ENCODE data around the gene MC1R.
"Not testable (repeated sequence)": the region's sequence is repeated elsewhere in the genome, so short reads cannot be mapped to it uniquely, and the experiment has no call there.

Gene MC1R

DNA sequence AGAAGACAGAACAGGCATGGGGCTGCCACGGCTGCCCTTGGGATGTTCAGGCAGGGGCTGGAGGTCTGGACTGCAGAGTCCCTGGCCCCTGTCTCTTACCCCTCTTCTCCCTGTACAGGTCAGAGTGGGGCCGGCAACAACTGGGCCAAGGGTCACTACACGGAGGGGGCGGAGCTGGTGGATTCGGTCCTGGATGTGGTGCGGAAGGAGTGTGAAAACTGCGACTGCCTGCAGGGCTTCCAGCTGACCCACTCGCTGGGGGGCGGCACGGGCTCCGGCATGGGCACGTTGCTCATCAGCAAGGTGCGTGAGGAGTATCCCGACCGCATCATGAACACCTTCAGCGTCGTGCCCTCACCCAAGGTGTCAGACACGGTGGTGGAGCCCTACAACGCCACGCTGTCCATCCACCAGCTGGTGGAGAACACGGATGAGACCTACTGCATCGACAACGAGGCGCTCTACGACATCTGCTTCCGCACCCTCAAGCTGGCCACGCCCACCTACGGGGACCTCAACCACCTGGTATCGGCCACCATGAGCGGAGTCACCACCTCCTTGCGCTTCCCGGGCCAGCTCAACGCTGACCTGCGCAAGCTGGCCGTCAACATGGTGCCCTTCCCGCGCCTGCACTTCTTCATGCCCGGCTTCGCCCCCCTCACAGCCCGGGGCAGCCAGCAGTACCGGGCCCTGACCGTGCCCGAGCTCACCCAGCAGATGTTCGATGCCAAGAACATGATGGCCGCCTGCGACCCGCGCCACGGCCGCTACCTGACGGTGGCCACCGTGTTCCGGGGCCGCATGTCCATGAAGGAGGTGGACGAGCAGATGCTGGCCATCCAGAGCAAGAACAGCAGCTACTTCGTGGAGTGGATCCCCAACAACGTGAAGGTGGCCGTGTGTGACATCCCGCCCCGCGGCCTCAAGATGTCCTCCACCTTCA lies 16.2 kb downstream of the MC1R start:
- no peak for DNase-seq (ENCODE audit: low read depth in 2 of 2)

DNA sequence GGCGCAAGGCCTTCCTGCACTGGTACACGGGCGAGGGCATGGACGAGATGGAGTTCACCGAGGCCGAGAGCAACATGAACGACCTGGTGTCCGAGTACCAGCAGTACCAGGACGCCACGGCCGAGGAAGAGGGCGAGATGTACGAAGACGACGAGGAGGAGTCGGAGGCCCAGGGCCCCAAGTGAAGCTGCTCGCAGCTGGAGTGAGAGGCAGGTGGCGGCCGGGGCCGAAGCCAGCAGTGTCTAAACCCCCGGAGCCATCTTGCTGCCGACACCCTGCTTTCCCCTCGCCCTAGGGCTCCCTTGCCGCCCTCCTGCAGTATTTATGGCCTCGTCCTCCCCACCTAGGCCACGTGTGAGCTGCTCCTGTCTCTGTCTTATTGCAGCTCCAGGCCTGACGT lies 17.0 kb downstream of the MC1R start:
- DNase-seq (ENCODE audit: low read depth in 2 of 2) = not testable (repeated sequence)

DNA sequence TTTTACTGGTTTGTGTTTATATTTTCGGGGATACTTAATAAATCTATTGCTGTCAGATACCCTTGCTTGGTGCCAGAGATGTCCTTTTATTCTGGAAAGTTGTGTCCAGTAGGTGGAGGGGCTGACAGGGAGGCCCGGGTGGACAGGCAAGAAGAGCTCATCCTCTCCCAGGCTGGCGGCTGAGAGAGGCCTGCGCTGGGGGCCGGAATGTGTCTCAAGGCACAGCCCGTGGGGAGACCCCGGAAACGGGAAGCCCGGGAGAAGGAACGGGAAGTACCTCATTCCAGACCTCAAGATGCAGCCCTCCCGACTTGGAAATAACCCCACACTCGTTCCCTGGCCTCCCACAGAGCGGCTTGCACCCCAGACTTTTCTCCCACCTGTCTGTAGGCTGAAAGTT lies 17.4 kb downstream of the MC1R start:
- no peak for DNase-seq (ENCODE audit: low read depth in 2 of 2)

DNA sequence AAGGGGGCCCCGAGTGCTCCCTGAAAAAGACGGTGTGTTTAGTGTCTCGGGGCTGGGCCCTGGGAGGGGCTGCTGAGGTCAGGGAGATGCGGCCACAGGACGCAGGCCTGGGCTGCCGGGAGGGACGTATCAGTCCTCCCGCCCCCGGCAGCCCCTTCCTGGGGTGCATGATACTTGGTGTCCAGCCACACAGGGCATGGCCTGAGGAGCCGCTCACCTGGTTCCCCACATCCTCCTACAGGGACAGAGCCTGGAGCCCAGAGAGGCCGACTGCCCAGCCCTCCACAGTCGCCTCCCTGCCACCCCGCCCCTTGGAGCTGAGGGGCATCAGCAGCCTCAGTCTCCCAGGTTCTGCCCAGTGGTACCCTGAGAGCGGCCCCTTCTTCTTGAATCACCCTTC lies 17.8 kb downstream of the MC1R start:
- no peak for DNase-seq (ENCODE audit: low read depth in 2 of 2)

DNA sequence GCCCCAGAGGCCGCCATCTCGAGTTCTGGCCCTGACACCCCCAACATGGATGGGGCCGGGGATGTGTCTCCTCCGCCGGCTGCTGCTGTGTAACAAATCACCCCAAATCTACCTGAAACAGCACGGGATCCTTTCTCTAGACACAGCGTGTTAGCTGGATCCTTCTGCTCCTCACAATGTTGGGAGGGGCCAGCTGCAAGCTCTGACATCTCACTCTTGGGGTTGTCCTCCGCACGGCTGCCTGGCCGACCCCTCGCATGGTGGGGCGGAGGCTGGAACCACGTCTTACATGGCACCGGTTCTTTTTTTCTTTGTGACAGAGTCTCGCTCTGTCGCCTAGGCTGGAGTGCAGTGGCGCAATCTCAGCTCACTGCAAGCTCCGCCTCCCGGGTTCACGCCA lies 18.3 kb downstream of the MC1R start:
- no peak for DNase-seq (ENCODE audit: low read depth in 2 of 2)

DNA sequence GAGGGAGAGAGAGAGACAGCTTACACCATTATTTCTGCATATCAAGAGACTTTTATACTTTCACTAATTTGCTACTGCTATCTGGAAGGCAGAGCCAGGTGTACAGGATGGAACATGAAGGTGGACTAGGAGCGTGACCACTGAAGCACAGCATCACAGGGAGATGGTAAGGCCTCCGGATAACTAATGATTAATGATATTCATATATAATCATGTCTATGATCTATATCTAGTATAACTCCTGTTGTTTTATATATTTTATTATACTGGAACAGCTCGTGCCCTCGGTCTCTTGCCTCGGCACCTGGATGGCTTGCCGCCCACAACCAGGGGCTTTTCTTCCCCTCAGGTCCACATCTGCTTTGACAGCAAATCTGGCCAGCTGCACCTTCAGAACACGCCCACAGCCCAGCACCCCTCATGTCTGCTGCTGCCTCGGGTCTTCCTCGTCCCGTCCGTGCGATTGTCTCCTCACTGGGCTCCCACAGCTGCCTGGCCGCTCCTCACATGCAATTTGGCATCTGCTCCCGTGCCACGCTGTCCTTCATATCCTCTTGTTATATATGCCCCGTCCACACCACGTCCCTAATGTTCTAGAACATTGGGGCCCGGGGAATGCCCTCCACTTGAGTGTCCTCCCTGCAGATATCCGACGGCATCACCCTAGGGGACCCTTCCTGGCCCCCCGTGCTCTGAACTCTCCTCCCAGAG lies 19.7 kb downstream of the MC1R start:
- no peak for DNase-seq (ENCODE audit: low read depth in 2 of 2)

DNA sequence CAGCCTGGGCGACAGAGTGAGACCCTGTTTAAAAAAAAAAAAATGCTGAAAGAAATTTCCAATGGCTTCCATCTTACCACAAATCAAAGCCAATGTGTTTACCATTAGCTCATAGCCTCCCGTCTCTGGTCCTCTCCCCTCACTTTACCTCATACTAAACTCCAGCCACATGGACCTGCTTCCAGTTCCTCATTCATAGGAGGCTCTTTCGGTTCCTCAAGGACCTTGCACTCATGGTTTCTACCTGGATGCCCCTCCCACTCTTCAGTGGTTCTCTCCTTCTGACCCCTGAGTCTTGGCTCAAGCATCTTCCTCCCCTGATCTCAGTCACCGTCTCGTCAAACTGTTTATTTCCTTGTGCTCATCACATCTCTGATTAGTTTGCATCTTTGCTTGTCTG lies 26.1 kb downstream of the MC1R start:
- DNase-seq (ENCODE audit: low read depth in 2 of 2) = no peak

DNA sequence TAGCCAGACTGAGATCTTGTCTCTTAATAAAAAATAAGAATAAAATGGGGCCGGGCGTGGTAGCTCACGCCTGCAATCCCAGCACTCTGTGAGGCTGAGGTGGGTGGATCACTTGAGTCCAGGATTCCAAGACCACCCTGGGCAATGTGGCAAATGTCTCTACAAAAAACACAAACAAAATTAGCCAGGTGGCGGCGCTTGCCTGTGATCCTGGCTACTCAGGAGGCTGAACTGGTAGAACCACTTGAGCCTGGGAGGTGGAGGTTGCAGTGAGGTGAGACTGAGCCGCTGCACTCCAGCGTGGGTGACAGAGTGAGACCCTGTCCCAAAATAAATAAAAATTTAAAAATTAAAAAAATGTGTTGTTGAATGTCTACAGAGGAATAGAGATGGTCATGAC lies 27.0 kb downstream of the MC1R start:
- no peak for DNase-seq (ENCODE audit: low read depth in 2 of 2)

DNA sequence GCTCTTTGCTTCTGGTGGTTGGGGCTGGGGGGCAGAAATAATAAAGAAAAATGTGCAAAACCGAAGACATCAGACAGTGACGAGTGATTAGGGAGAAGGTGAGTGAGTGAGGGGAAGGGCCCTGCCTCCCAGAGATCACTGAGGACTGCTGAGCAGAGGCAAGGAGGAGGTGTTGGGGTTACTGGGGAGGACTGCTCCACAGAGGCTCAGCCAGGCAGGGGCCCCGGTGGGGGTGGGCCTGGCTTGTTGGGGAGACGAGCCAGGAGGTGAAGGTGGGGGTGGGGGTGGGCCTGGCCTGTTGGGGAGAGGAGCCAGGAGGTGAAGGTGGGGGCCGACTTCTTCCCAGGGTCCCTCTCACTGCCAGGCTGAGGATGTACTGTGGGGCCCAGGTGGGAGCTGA lies 27.9 kb downstream of the MC1R start:
- DNase-seq (ENCODE audit: low read depth in 2 of 2) = no peak

DNA sequence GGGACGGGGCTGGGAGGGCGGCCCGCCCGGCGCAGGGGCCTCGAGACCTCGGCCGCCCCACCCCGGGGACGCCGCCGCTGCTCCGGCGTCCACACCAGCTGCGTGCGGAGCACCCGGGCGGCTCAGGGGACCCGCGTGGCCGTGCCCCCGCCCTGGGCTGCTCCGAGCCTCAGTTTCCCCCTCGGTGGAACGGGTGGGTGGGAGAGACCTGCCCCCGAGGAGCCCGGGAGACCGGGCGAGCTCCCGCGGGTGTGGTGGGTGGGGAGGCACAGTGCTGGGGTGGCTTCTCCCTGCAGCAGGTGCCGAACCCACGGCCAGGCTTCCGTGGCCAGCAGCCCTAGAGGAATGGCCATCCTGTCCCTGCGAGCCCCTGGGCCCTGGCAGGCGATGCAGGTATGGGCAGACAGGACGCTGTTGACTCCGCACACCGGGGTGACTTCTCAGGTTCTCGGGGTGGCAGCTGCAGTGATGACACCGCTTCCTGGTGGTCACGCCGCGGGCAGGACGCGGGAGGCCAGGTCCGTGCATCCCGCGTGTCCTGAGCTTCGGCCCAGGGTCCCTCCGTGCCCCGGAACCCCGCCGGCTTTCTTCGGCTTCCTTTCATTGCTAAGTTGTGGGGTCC lies 30.6 kb downstream of the MC1R start:
- DNase-seq (ENCODE audit: low read depth in 2 of 2) = no peak

DNA sequence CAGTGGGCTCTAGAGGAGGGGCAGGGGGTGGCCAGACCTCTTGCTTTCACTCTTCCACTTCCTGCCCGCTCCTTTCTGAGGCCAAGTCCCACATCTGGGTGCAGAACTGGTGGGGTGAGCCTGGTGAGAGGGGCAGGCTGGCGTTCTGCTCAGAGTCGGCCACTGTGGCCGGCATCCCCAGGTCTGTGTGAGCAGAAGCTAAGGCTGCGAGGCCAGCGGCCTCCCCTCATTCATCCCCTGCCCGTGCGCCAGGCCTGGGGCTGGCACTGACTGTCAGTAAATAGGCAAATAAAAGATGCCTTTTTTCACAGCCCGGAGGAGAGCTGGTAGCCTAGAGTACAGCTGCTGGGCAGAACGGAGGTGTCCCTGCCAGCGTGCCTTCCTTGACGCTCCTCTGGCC lies 31.1 kb downstream of the MC1R start:
- no peak for DNase-seq (ENCODE audit: low read depth in 2 of 2)

DNA sequence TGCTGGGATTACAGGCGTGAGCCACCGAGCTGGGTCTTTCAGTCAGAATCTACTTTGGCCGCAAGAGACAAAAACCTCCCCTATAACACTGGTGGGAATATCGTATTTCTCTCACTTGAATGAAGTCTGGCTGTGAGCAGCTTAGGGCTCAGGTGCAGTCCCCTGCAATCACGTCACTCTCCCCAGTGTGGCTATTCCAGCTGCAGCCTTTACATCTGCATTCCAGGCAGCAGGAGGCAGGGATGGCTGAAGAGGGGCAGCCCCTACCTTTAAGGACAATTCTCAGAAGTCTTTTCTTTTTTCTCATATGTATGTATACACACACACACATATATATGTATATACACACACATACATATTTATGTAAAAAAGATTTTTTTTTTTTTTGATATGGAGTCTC lies 32.8 kb downstream of the MC1R start:
- no peak for DNase-seq (ENCODE audit: low read depth in 2 of 2)

DNA sequence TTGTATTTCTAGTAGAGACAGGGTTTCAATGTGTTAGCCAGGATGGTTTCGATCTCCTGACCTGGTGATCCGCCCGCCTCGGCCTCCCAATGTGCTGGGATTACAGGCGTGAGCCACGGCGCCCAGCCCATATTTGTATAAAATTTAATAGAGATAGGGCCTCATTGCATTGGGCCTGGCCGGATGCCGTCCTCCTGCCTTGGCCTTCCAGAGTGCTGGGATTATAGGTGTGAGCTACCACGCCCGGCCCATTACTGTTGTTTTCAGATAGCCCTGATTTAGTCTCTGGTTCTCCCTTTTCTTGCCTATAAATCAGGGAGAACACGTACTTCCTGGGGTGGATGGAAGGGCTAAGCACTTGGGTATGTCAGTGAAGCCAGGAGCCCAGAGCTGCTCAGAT lies 33.4 kb downstream of the MC1R start:
- DNase-seq (ENCODE audit: low read depth in 2 of 2) = no peak

DNA sequence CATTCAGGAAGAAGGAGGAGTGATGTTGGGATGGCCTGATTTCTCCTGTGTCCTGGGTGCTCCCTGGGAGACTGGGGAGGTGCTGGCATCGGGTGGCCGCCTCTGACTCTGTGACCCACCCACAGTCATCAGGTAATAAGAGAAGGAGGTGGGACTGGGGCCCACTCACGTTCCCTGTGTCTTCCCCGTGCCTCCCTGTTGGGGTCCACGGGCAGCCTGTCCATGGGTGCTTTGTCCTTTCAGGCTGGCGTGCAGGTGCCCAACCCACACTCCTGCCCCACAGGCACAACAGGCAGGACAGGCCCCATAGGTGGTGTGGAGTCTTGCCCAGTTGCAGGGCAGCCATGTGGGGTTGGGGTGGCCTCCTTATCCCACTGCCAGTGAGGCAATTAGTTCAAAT lies 33.9 kb downstream of the MC1R start:
- DNase-seq (ENCODE audit: low read depth in 2 of 2) = no peak

DNA sequence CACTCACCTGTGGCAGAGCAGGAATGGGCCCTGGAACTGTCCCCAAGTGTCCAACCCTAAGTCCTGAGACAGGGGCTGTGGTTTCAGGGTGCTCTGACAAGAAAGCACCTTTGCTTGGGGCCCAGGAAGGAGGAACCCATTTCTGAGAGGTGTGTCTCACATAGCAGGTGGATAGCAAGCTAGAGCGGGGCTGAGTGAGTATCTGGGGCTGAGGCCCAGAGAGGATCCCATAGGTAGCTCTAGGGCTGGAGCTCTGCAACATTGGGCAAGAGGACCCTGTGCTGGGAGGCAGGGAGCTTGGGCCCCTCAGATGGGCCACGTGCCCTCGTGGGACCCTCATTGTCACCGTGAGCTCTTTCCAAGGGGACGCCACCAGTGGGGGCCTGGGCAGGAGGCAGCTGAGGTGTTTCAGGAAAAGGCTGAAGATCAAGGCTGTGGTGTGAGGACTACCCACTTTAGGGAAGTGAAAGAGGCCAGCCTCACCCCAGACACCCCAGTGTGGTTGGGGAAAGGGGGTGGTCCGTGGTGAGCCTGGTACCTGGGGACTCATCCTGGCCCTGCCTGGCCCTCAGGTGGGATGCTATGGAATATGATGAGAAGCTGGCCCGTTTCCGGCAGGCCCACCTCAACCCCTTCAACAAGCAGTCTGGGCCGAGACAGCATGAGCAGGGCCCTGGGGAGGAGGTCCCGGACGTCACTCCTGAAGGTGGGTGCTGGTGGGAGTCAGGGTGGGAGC lies 35.2 kb downstream of the MC1R start:
- DNase-seq (ENCODE audit: low read depth in 2 of 2) = no peak

DNA sequence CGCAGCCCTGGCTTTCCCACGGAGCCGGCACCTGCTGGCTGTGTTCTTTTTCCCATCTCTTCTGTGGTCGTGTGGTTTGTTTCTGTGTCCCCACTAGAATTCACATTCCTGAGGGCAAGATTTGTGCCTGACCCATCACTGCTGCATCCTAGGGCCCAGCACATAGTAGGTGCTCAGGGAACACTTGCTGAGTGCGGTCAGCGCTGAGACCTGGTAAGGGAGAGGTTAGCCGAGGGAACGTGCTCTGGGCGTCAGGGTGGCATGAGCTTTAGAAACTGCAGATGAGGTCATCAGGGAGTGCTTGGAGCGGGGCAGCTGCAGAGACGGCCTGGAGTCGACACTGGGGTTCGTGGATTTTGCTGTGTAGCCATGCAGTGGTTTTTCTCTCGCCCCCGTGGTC lies 35.8 kb downstream of the MC1R start:
- DNase-seq (ENCODE audit: low read depth in 2 of 2) = no peak

DNA sequence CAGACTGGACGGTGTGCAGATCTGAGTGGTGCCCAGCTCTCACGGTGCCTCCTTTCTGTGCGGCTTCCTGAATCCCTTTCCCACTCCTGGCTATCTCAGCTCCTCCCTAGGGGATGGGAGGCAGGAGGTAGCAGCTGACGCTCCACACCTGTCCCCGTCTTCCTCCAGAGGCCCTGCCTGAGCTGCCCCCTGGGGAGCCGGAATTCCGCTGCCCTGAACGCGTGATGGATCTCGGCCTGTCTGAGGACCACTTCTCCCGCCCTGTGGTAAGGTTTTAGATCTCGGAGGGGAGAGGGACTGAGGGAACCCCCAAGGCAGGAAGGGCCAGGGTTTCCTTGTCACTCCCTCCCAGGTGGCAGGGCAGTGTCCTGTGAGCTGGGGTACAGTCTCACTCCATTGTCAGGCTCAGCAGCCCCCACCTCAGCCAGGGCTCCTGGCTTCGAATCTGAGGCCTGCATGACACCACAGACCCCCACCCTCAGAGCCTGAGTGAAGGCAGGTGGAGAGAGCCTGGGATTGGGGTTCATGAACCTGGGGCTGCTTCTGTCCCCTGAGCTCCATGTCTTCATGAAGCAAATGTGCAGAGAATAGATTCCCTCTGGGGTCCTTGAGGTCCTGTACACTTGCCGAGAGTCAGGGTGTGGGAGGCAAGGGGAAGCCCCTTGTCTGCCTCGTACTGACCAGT lies 36.5 kb downstream of the MC1R start:
- DNase-seq (ENCODE audit: low read depth in 2 of 2) = no peak

DNA sequence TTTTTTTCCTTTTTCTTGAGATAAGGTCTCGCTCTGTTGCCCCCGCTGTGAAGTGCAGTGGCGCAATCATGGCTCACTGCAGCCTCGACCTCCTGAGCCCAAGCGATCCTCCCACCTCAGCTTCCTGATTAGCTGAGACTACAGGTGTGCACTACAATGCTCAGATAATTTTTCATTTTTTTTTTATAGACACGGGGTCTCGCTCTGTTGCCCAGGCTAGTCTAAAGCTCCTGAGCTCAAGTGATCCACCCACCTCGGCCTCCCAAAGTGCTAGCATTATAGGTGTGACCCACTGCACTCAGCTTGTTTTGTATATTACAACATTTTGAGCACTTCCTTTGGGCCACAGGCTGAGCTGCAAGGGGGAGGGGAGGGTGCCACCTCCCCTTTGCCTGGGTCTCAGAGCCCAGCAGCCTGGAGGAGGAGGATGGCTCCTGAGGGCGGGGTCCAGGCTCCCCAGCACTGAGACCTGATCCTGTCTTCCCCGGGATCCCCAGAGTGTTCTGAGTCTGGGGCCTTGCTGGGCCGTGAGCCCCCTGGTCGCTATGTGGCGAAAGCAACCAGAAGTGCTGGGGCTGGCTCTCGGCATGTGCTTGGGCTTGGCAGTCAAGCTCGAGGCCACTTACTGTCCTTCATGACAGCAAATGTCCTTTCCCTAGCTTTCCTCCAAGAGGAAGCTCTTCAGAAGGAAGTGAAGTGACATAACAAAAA lies 38.0 kb downstream of the MC1R start:
- no peak for DNase-seq (ENCODE audit: low read depth in 2 of 2)

DNA sequence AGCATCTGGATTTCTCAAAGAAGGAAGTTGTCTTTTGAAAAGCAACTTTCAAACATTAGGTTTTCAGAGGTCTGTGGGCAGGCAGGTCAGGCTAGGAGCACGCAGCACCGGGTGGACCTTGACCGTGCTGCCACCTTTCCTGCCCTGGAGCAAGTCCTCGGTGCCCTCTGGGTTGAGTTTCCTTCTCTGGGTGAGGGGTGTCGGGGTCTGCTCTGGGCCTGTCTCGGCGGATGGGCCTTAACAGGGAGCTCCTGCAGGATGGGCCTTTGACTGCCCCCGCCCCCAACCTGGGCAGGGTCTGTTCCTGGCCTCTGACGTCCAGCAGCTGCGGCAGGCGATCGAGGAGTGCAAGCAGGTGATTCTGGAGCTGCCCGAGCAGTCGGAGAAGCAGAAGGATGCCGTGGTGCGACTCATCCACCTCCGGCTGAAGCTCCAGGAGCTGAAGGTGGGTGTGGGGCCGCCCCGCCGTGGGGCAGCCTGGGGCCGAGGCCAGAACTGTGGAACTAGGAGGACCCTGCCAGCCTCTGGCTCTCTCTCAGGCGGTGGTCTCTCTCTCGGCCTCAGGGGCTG lies 38.6 kb downstream of the MC1R start:
- DNase-seq (ENCODE audit: low read depth in 2 of 2) = no peak

DNA sequence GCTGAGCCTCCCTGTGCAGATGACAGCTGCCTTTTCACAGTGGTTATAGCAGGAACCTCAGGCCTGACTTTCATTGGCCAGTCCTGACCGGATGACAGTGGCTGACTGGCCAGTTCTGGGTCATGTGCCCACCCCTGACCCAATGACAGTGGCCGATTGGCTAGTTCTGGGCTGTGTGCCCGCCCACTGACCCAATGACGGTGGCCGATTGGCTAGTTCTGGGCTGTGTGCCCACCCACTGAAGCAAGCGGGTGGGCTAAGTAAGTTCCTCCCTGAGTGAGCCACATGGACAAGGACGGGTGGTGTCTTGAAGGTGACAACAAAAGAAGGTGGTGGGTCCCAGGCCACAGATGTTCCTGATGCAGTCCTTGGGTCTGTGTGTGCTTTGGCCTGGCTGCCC lies 39.4 kb downstream of the MC1R start:
- no peak for DNase-seq (ENCODE audit: low read depth in 2 of 2)

DNA sequence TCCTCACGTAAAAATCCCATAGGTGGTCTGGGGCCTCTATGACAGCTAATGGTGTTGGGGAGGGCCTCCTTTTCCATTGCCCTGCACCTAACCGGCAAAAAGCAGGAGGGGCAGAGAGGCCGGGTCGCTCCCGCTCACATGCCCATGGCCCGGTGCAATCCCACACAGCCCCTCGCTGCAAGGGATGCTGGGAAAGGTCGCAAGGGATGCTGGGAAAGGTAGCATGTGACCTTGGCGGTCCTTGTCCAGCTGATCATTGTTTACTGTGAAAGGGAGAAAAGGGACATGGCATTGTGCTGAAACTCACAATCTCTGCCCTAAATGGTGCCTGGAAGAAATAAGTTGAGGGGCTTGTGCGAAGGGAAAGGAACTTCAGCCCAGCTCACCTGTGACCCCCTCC lies 39.9 kb downstream of the MC1R start:
- no peak for DNase-seq (ENCODE audit: low read depth in 2 of 2)
